Sigmoid colon (tissue), 7 donors: ENCODE data around the gene GRID2. TPM values are rescaled to one million over a fixed set of nuclear protein-coding genes. Genes with fewer than 3 reads are reported as not detected.
A peak's percentile ranks its signal among the peaks of the same experiment; 100 is the strongest.

ENCODE experiments used
- DNase-seq: peaks from one replicate; pipeline ENCODE4 v3.0.0-alpha.2; 2019
- H3K27ac ChIP-seq, 4 donors: fragments of 200-600 bp; sonication (generic); one replicate each; pipeline ENCODE4 v1.5.1; 2016 to 2019; ENCODE audit warnings: mild to moderate bottlenecking in 1 of 4
- H3K27me3 ChIP-seq, 3 donors: fragments of 200-600 bp; sonication (generic); one replicate each; pipeline ENCODE4 v1.5.1; 2019; ENCODE audit warnings: mild to moderate bottlenecking in 1 of 3
- H3K36me3 ChIP-seq, 4 donors: fragments of 200-600 bp; sonication (generic); one replicate each; pipeline ENCODE4 v1.5.1; 2016 to 2019
- H3K4me1 ChIP-seq, 4 donors: fragments of 200-600 bp; sonication (generic); one replicate each; pipeline ENCODE4 v1.5.1; 2017 to 2019
- H3K4me3 ChIP-seq, 4 donors: fragments of 200-600 bp; sonication (generic); one replicate each; pipeline ENCODE4 v1.5.1; 2017 to 2019; ENCODE audit warnings: mild to moderate bottlenecking in 2 of 4, moderate library complexity in 1 of 4
- H3K9me3 ChIP-seq, 4 donors: fragments of 200-600 bp in 3 of 4; sonication (generic) in 3 of 4; one replicate each; pipeline versions ENCODE4 v1.5.1 to v1.6.1; 2013 to 2019
- CTCF ChIP-seq, 4 experiments: fragments of 450-650 bp in 3 of 4; fragments of 200-600 bp in 1 of 4; IDR thresholded peaks; one replicate each; pipeline ENCODE4 v1.5.1; 2016 to 2019; ENCODE audit warnings: antibody characterized with exemption in 4 of 4, mild to moderate bottlenecking in 3 of 4, moderate library complexity in 2 of 4
- EP300 ChIP-seq, 4 donors: sonication (generic); formaldehyde crosslinking; IDR thresholded peaks; one replicate each; pipeline ENCODE4 v1.6.1; 2017; ENCODE audit warnings: antibody characterized with exemption in 4 of 4
- POLR2A ChIP-seq, 2 donors: fragments of 450-650 bp; IDR thresholded peaks; one replicate each; pipeline ENCODE4 v1.6.1; 2016; ENCODE audit warnings: antibody characterized with exemption in 2 of 2, mild to moderate bottlenecking in 2 of 2, moderate library complexity in 2 of 2
- POLR2AphosphoS5 ChIP-seq, 4 donors: sonication (generic); formaldehyde crosslinking; IDR thresholded peaks; one replicate each; pipeline ENCODE4 v1.6.1; 2017; ENCODE audit warnings: antibody characterized with exemption in 4 of 4
- WGBS, 2 donors: extraction: QIAGEN DNeasy Blood & Tissue Kit; methylation state at CpG; one replicate each; pipeline ENCODE4 v1.1.7; 2013; 5-methylcytosine and 5-hydroxymethylcytosine counted together
- intact Hi-C: fragments of 100-400 bp; cut with DNase I; formaldehyde crosslinking; loops from one replicate; pipeline ENCODE4 v1.15.1; 2023
- polyA plus RNA-seq, 3 donors: library from polyadenylated mRNA; stranded (reverse); fragments of 200-250 nt; gene quantifications; one replicate each; pipeline ENCODE4 v1.2.3, GENCODE V29; 2013
- total RNA-seq, 4 donors: library from RNA; depleted of rRNA; stranded (reverse); fragments of >200 nt; gene quantifications; one replicate each; pipeline ENCODE4 v1.1.0, GENCODE V29; 2016
- donor health status: healthy with polysubstance abuse.
- donor health status: Bipolar disorder and iron deficiency.
- donor health status: healthy.

The GRID2 gene
- total RNA-seq (1 to 10 TPM in 1 of 4 donors, under 1 TPM in 3; 0.16 to 1.9 (median 0.32) TPM), polyA plus RNA-seq (under 1 TPM in 1 of 3 donors, not detected in 2; 0.04 TPM)

GRCh38 chr4:92303621-92304027 lies at the start of gene GRID2:
GRID2 (plus strand) TSS chr4:92303966.
- intact Hi-C loops, result no loop called here
- WGBS, 2 donors, result 2% methylated on average over 29 of the region's 29 CpGs
- Histone ChIP-seq H3K4me3 (peak within 1 kb of the TSS in 3 of 4 donors; percentile 4 to 39 (median 38)), H3K27ac (no peak within 1 kb of the TSS), H3K4me1 (peaks cover 0 to 30% (median 26%) of the 10 kb centered on the region in 4 donors), H3K9me3 (no peaks in the 10 kb centered on the region), H3K27me3 (peaks cover 27 to 81% (median 31%) of the 10 kb centered on the region in 3 donors), H3K36me3 (no peaks in the 10 kb centered on the region)
- TF ChIP-seq POLR2AphosphoS5 (IDR thresholded peaks at IDR 0.05), result no peak
- no peak for TF ChIP-seq POLR2A (IDR thresholded peaks at IDR 0.05)
- TF ChIP-seq EP300 (IDR thresholded peaks at IDR 0.05), result no peak
- TF ChIP-seq CTCF (IDR thresholded peaks at IDR 0.05), result no peak
- DNase-seq, result no peak

GRCh38 chr4:92253986-92254671 lies 49.6 kb upstream of the GRID2 start:
- intact Hi-C loops, result no loop called here
- Histone ChIP-seq H3K27ac (no peak overlapping the region), H3K9me3 (no peaks in the 10 kb centered on the region), H3K36me3 (no peaks in the 10 kb centered on the region), H3K4me1 (no peaks in the 10 kb centered on the region), H3K4me3 (no peak overlapping the region), H3K27me3 (no peaks in the 10 kb centered on the region)
- DNase-seq, result no peak
- 87% methylated on average over 4 of the region's 4 CpGs for WGBS, 2 donors
- no peak for TF ChIP-seq POLR2AphosphoS5 (IDR thresholded peaks at IDR 0.05)

GRCh38 chr4:92254767-92255442 lies 48.9 kb upstream of the GRID2 start:
- TF ChIP-seq POLR2A (IDR thresholded peaks at IDR 0.05) (no peak), CTCF (IDR thresholded peaks at IDR 0.05) (no peak), POLR2AphosphoS5 (IDR thresholded peaks at IDR 0.05) (no peak), EP300 (IDR thresholded peaks at IDR 0.05) (no peak)
- no peak for DNase-seq
- Histone ChIP-seq H3K4me3 (no peak overlapping the region), H3K36me3 (no peaks in the 10 kb centered on the region), H3K27ac (no peak overlapping the region), H3K4me1 (no peaks in the 10 kb centered on the region), H3K27me3 (no peaks in the 10 kb centered on the region), H3K9me3 (no peaks in the 10 kb centered on the region)
- WGBS, 2 donors, result 86 to 91% methylated on average over 8 of the region's 8 CpGs
- intact Hi-C loops, result no loop called here

GRCh38 chr4:92255920-92256244 lies 47.9 kb upstream of the GRID2 start:
- no peak for DNase-seq
- 93 to 95% methylated on average over 1 of the region's 1 CpG for WGBS, 2 donors
- intact Hi-C loops, result no loop called here

More at GRCh38 chr4:92255920-92256244, 47.9 kb upstream of the GRID2 start:
- TF ChIP-seq CTCF (IDR thresholded peaks at IDR 0.05) (no peak), POLR2A (IDR thresholded peaks at IDR 0.05) (no peak), POLR2AphosphoS5 (IDR thresholded peaks at IDR 0.05) (no peak), EP300 (IDR thresholded peaks at IDR 0.05) (no peak)
- H3K4me1 ChIP-seq, result no peaks in the 10 kb centered on the region
- no peak overlapping the region for H3K27ac ChIP-seq
- no peaks in the 10 kb centered on the region for H3K36me3 ChIP-seq
- H3K4me3 ChIP-seq, result no peak overlapping the region
- no peaks in the 10 kb centered on the region for H3K27me3 ChIP-seq
- no peaks in the 10 kb centered on the region for H3K9me3 ChIP-seq
